H1 (cell line): ENCODE data around the gene CMTR1. TPM values are rescaled to one million over a fixed set of nuclear protein-coding genes. Genes with fewer than 3 reads are reported as not detected.

Experiments
- CTCF ChIA-PET: fragments of 300-600 bp; sonication (Branson Sonifier 250); formaldehyde crosslinking; loops from one replicate; lab custom pipeline; 2021; ENCODE audit not compliant: partially characterized antibody; lab: Charles Lee
- POLR2A ChIA-PET: fragments of 300-600 bp; sonication (Branson Sonifier 250); formaldehyde crosslinking; loops from one replicate; lab custom pipeline; 2021; ENCODE audit warnings: inconsistent platforms; ENCODE audit not compliant: partially characterized antibody; lab: Charles Lee
- DNase-seq, 2 experiments: peaks; one replicate each; pipeline versions ENCODE4 v3.0.0 to v3.0.0-alpha.2; 2010 to 2022; ENCODE audit warnings: low spot score in 2 of 2, low read depth in 1 of 2, mixed read lengths in 1 of 2
- FAIRE-seq: peaks from 2 replicates; lab custom pipeline; 2011; peaks lifted over from hg19 to GRCh38; lab: Jason Lieb, UNC
- H2AFZ ChIP-seq: 2 replicates; pipeline ENCODE4 v1.8.1; 2012; ENCODE audit warnings: low read length, inconsistent platforms
- H2AK5ac ChIP-seq: 2 replicates; pipeline ENCODE4 v1.6.1; 2013; ENCODE audit warnings: low read depth, low read length
- H2BK120ac ChIP-seq: replicated peaks from 2 replicates; pipeline ENCODE3; 2013; ENCODE audit warnings: low read depth, low read length, inconsistent platforms
- H2BK12ac ChIP-seq: 2 replicates; pipeline ENCODE4 v1.6.1; 2013; ENCODE audit warnings: low read depth, low read length
- H2BK15ac ChIP-seq: 2 replicates; pipeline ENCODE4 v1.6.1; 2013; ENCODE audit warnings: low read length
- H2BK20ac ChIP-seq: 2 replicates; pipeline ENCODE4 v1.6.1; 2013; ENCODE audit warnings: low read length
- H2BK5ac ChIP-seq: 2 replicates; pipeline ENCODE4 v1.6.1; 2013; ENCODE audit warnings: low read depth, low read length
- H3K14ac ChIP-seq: 2 replicates; pipeline ENCODE4 v1.6.1; 2013; ENCODE audit warnings: inconsistent platforms; ENCODE audit not compliant: insufficient read length
- H3K18ac ChIP-seq: 2 replicates; pipeline ENCODE4 v1.6.1; 2013; ENCODE audit warnings: low read length; ENCODE audit errors: extremely low read depth
- H3K23ac ChIP-seq: 2 replicates; pipeline ENCODE4 v1.6.1; 2013; ENCODE audit warnings: inconsistent platforms; ENCODE audit not compliant: insufficient read length
- H3K23me2 ChIP-seq: 2 replicates; pipeline ENCODE4 v1.6.1; 2013; ENCODE audit warnings: low read depth, low read length
- H3K27ac ChIP-seq: 2 replicates; pipeline ENCODE4 v1.6.1; 2011; ENCODE audit warnings: low read depth, low read length, inconsistent platforms
- H3K27me3 ChIP-seq, 4 experiments: replicated peaks in 1 of 4; 1 replicate in 1 of 4; 2 replicates in 3 of 4; pipeline versions ENCODE4 v1.6.1 to v1.8.1; 2011 to 2013; ENCODE audit warnings: low read length in 3 of 4, mild to moderate bottlenecking in 3 of 4, inconsistent platforms in 2 of 4, mixed read lengths in 2 of 4, moderate library complexity in 1 of 4; ENCODE audit not compliant: control insufficient read depth in 3 of 4, insufficient read depth in 3 of 4; ENCODE audit errors: extremely low read depth in 1 of 4
- H3K36me3 ChIP-seq, 4 experiments: 2 replicates each; pipeline versions ENCODE4 v1.6.1 to v1.8.1; 2011 to 2013; ENCODE audit warnings: mild to moderate bottlenecking in 4 of 4, low read length in 3 of 4, moderate library complexity in 2 of 4, control low read depth in 1 of 4, inconsistent platforms in 1 of 4; ENCODE audit not compliant: insufficient read depth in 4 of 4, control insufficient read depth in 2 of 4
- H3K4ac ChIP-seq: replicated peaks from 2 replicates; pipeline ENCODE3; 2013; ENCODE audit warnings: low read length, low read depth, mixed read lengths, inconsistent platforms; ENCODE audit not compliant: insufficient read length
- H3K4me1 ChIP-seq, 4 experiments: replicated peaks in 1 of 4; 1 replicate in 1 of 4; 2 replicates in 3 of 4; pipeline versions ENCODE4 v1.6.1 to v1.8.1; 2011 to 2013; ENCODE audit warnings: low read length in 3 of 4, inconsistent platforms in 2 of 4, mixed read lengths in 1 of 4; ENCODE audit not compliant: insufficient read depth in 4 of 4, control insufficient read depth in 3 of 4
- H3K4me2 ChIP-seq, 2 experiments: 2 replicates each; pipeline versions ENCODE4 v1.6.1 to v1.8.1; 2011 to 2013; ENCODE audit warnings: low read depth in 2 of 2, low read length in 2 of 2, control low read depth in 1 of 2, inconsistent platforms in 1 of 2, mild to moderate bottlenecking in 1 of 2; ENCODE audit not compliant: insufficient read depth in 1 of 2
- H3K4me3 ChIP-seq, 4 experiments: fragments of 200-600, 300-600 bp in 1 of 4; sonication (generic), shearing (Covaris generic), sonication (Bioruptor Twin) in 1 of 4; 2 replicates each; pipeline versions ENCODE4 v1.5.1 to v1.8.1; 2011 to 2016; ENCODE audit warnings: low read length in 4 of 4, low read depth in 3 of 4, control low read depth in 2 of 4, inconsistent platforms in 2 of 4, mild to moderate bottlenecking in 2 of 4, mixed read lengths in 1 of 4, moderate library complexity in 1 of 4; ENCODE audit not compliant: insufficient read depth in 2 of 4; ENCODE audit errors: extremely low read depth in 1 of 4
- H3K56ac ChIP-seq: replicated peaks from 2 replicates; pipeline ENCODE3; 2013; ENCODE audit warnings: low read depth, mild to moderate bottlenecking, mixed read lengths, low read length, inconsistent platforms; ENCODE audit not compliant: insufficient read length
- H3K79me1 ChIP-seq: 2 replicates; pipeline ENCODE4 v1.6.1; 2013; ENCODE audit warnings: low read depth, low read length, control low read depth
- H3K79me2 ChIP-seq, 2 experiments: 2 replicates each; pipeline versions ENCODE4 v1.6.1 to v1.8.1; 2012 to 2013; ENCODE audit warnings: low read length in 2 of 2, mild to moderate bottlenecking in 2 of 2, inconsistent platforms in 1 of 2; ENCODE audit not compliant: insufficient read depth in 2 of 2, control insufficient read depth in 1 of 2
- H3K9ac ChIP-seq, 4 experiments: replicated peaks in 1 of 4; 1 replicate in 1 of 4; 2 replicates in 3 of 4; pipeline versions ENCODE4 v1.6.1 to v1.8.1; 2011 to 2013; ENCODE audit warnings: low read depth in 3 of 4, low read length in 3 of 4, control low read depth in 2 of 4, mild to moderate bottlenecking in 2 of 4, moderate library complexity in 2 of 4, inconsistent platforms in 1 of 4; ENCODE audit errors: extremely low read depth in 1 of 4
- H3K9me3 ChIP-seq, 2 experiments: 2 replicates each; pipeline versions ENCODE4 v1.6.1 to v1.8.1; 2012 to 2013; ENCODE audit warnings: mild to moderate bottlenecking in 2 of 2, moderate library complexity in 2 of 2, control low read depth in 1 of 2, inconsistent platforms in 1 of 2, low read depth in 1 of 2, low read length in 1 of 2, mixed read lengths in 1 of 2; ENCODE audit not compliant: insufficient read depth in 2 of 2
- H4K20me1 ChIP-seq, 2 experiments: replicated peaks in 1 of 2; 2 replicates each; pipeline versions ENCODE3 to v1.8.1; 2011 to 2013; ENCODE audit warnings: inconsistent platforms in 2 of 2, low read length in 2 of 2, mild to moderate bottlenecking in 1 of 2; ENCODE audit not compliant: insufficient read depth in 2 of 2, control insufficient read depth in 1 of 2
- H4K5ac ChIP-seq: 2 replicates; pipeline ENCODE4 v1.6.1; 2013; ENCODE audit warnings: low read length, low read depth, mixed read lengths, inconsistent platforms; ENCODE audit not compliant: insufficient read length
- H4K8ac ChIP-seq: 2 replicates; pipeline ENCODE4 v1.8.0; 2013; ENCODE audit warnings: mild to moderate bottlenecking, moderate library complexity, low read length, inconsistent platforms; ENCODE audit not compliant: insufficient read depth; ENCODE audit errors: extremely low read depth
- H4K91ac ChIP-seq: replicated peaks from 2 replicates; pipeline ENCODE3; 2013; ENCODE audit warnings: low read length, mixed read lengths, inconsistent platforms; ENCODE audit not compliant: insufficient read length
- WGBS, 2 experiments: shearing (Covaris generic) in 1 of 2; methylation state at CpG; one replicate each; pipeline versions ENCODE4 v1.1.6 to v1.1.7; 2013 to 2015; ENCODE audit warnings: low lambda C conversion rate in 2 of 2, mixed read lengths in 2 of 2, inconsistent platforms in 1 of 2, low coverage in 1 of 2, missing lambda C conversion rate in 1 of 2; ENCODE audit not compliant: insufficient replicate concordance in 2 of 2, insufficient coverage in 1 of 2, insufficient read length in 1 of 2; ENCODE audit errors: extremely low coverage in 1 of 2, missing lambda C conversion rate in 1 of 2; 5-methylcytosine and 5-hydroxymethylcytosine counted together
- polyA plus RNA-seq, 7 experiments: library from polyadenylated mRNA; depleted of rRNA in 3 of 7; stranded (reverse) in 5 of 7; unstranded in 2 of 7; fragments of >200 nt in 5 of 7; fragments of 200-250 nt in 2 of 7; gene quantifications; 1 replicate in 5 of 7; 2 replicates in 1 of 7; 4 replicates in 1 of 7; pipeline versions ENCODE4 v1.2.1 to v1.2.3, GENCODE V29; 2011 to 2013; ENCODE audit warnings: missing spikeins in 2 of 7, mixed read lengths in 2 of 7
- total RNA-seq: library from RNA; stranded (reverse); fragmentation: NEBNext Ultra II Directional; extraction: Animal tissue kit (Norgen Biotek cat#: 25700); gene quantifications from 2 replicates; pipeline ENCODE4 v1.2.1, GENCODE V29; 2021

Gene CMTR1
- total and polyA plus RNA-seq, 2 of the 8 experiments (the other 6 are each of a cell fraction or from before 2014, with no cell fraction given): 15.2 to 33.1 TPM

DNA sequence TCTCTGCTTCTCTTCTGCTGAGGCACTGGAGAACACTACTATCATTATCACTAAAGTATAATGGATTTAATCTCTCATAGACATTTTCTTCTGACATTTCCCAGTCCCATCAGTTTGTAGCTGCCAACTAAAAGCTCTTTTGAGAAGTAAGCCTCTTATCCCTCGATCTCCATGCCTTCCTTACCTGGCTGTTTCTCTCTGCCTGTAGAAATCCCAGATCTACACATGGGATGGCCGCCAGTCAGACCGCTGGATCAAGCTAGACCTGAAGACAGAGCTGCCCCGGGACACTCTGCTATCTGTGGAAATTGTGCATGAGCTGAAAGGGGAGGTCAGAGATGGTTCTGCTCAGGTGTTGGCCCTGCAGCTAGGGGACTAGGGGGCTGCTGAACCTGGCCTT, 41.3 kb downstream of the CMTR1 start:
- FAIRE-seq (no peak), DNase-seq (no peak)
- H3K9me3 ChIP-seq: no peaks in the 10 kb centered on the region
- H3K9ac ChIP-seq: no peak overlapping the region
- H3K23ac ChIP-seq: no peak overlapping the region
- POLR2A ChIA-PET: no interaction called here
- H4K20me1 ChIP-seq: peaks cover 0 to 3% of the 10 kb centered on the region in 2 experiments
- H3K4me2 ChIP-seq: no peak overlapping the region
- no peak overlapping the region for H4K5ac ChIP-seq
- CTCF ChIA-PET: interaction anchor here (1.0 to 1.7 kb wide), 2 partner anchors 11 to 15 kb away, joined by 3 to 4 read pairs; no protein-coding TSS in a partner anchor
- H2BK12ac ChIP-seq: no peak overlapping the region
- peaks cover 5 to 41% (median 10%) of the 10 kb centered on the region in 4 experiments; a peak in 5 of 8 replicates for H3K36me3 ChIP-seq
- WGBS, 2 experiments: 88% methylated on average over 4 of the region's 4 CpGs; no CpG with 5 or more reads in 1 of the 2 experiments
- no peak overlapping the region for H2AK5ac ChIP-seq
- no peak overlapping the region for H2AFZ ChIP-seq
- H4K91ac ChIP-seq: no peak overlapping the region
- no peaks in the 10 kb centered on the region for H3K79me1 ChIP-seq
- H3K4me1 ChIP-seq: no peaks in the 10 kb centered on the region
- no peaks in the 10 kb centered on the region for H3K79me2 ChIP-seq
- no peak overlapping the region for H2BK120ac ChIP-seq
- no peak overlapping the region for H4K8ac ChIP-seq
- no peak overlapping the region for H3K14ac ChIP-seq
- H3K4me3 ChIP-seq: no peak overlapping the region
- H2BK20ac ChIP-seq: no peak overlapping the region
- no peaks in the 10 kb centered on the region for H3K27me3 ChIP-seq
- H2BK15ac ChIP-seq: no peak overlapping the region
- H3K18ac ChIP-seq: no peak overlapping the region
- H2BK5ac ChIP-seq: no peak overlapping the region
- H3K27ac ChIP-seq: no peak overlapping the region
- no peak overlapping the region for H3K56ac ChIP-seq
- H3K4ac ChIP-seq: no peak overlapping the region
- H3K23me2 ChIP-seq: no peaks in the 10 kb centered on the region
